ENCODE data around the gene GLCCI1.

DNA sequence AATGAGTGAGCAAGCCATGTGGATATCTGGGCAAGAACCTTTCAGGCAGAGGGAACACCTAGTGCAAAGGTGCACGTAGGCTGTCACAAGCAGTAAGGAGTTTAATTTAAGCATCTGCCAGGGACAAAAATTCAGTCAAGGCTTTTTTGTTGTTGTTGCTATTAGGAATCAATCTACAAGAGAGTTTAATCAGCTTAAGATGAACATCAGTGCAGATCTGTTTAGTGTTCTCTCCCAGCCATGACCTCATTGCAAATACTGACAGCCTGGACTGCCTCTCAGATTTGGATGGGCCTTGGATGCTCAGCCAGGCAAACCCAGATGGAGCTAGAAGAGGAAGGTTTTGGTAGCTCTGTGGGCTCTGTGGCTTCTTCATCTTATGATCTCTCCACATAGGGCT is 3.3 kb upstream of the GLCCI1 start:
- TF ChIP-seq, protein P1, sequence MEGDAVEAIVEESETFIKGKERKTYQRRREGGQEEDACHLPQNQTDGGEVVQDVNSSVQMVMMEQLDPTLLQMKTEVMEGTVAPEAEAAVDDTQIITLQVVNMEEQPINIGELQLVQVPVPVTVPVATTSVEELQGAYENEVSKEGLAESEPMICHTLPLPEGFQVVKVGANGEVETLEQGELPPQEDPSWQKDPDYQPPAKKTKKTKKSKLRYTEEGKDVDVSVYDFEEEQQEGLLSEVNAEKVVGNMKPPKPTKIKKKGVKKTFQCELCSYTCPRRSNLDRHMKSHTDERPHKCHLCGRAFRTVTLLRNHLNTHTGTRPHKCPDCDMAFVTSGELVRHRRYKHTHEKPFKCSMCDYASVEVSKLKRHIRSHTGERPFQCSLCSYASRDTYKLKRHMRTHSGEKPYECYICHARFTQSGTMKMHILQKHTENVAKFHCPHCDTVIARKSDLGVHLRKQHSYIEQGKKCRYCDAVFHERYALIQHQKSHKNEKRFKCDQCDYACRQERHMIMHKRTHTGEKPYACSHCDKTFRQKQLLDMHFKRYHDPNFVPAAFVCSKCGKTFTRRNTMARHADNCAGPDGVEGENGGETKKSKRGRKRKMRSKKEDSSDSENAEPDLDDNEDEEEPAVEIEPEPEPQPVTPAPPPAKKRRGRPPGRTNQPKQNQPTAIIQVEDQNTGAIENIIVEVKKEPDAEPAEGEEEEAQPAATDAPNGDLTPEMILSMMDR (IDR thresholded peaks at IDR 0.05) = no peak
- TF ChIP-seq POLR2AphosphoS5 (IDR thresholded peaks at IDR 0.05) (no peak), POLR2A (IDR thresholded peaks at IDR 0.05) (no peak)
